GM12872 (cell line): ENCODE results near the gene TMC2.

Experiments used
- TF ChIP-seq, protein P1 (sequence below): IDR thresholded peaks from 3 replicates; pipeline ENCODE4 v1.5.1; 2011; ENCODE audit warnings: low read depth, mild to moderate bottlenecking, low read length, moderate library complexity; ENCODE audit not compliant: insufficient read depth

The TMC2 gene

DNA sequence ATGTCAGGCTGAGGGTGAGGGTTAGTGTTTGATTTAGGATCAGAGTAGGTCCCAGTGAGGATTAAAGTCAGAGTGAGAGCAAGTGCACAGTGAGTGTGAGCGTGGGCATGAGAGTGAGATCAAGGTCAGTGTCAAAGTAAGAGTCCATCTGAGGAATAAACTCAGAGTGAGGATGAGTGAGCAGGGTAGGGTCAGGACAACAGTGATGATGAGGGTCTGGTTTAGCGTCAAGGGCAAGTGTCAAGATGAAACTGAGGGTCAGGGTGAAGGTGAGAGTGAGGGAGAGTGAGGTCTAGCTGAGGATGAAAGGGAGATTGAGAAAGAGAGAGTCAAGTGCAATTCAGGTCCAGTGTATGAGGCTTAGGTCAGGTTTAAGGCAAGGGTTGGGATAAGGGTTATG lies 20.0 kb upstream of the TMC2 start:
- TF ChIP-seq, protein P1, sequence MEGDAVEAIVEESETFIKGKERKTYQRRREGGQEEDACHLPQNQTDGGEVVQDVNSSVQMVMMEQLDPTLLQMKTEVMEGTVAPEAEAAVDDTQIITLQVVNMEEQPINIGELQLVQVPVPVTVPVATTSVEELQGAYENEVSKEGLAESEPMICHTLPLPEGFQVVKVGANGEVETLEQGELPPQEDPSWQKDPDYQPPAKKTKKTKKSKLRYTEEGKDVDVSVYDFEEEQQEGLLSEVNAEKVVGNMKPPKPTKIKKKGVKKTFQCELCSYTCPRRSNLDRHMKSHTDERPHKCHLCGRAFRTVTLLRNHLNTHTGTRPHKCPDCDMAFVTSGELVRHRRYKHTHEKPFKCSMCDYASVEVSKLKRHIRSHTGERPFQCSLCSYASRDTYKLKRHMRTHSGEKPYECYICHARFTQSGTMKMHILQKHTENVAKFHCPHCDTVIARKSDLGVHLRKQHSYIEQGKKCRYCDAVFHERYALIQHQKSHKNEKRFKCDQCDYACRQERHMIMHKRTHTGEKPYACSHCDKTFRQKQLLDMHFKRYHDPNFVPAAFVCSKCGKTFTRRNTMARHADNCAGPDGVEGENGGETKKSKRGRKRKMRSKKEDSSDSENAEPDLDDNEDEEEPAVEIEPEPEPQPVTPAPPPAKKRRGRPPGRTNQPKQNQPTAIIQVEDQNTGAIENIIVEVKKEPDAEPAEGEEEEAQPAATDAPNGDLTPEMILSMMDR, result no peak

DNA sequence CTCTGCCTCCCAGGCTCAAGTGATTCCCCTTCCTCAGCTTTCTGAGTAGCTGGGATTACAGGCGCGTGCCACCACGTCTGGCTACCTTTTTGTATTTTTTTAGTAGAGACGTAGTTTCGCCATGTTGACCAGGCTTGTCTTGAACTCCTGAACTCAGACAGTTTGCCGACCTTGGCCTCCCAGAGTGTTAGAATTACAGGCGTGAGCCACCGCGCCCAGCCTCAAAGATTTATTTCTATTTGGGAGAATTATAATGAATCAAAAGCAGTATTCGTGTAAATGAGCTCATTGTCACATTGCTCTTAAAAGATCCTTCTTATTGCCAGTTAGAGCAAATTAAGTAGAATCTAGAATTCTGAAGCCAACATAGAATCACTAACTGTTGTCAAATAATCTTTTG lies 18.3 kb upstream of the TMC2 start:
- TF ChIP-seq, protein P1, result no peak

DNA sequence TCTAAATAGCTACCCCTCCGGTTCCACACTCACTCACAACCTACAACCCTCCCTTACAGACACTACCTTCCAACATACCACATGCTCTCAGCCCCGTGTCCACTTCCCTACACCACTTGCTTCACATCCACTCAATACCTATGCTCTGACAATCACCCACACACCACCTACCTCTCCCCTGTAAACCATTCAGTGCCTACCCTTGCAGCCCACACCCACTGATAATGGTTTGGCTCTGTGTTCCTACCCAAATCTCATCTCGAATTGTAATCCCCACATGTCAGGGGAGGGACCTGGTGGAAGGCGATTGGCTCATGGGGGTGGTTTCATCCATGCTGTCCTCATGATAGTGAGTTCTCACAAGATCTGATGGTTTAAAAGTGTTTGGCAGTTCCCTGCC lies 17.8 kb upstream of the TMC2 start:
- TF ChIP-seq, protein P1, result no peak

DNA sequence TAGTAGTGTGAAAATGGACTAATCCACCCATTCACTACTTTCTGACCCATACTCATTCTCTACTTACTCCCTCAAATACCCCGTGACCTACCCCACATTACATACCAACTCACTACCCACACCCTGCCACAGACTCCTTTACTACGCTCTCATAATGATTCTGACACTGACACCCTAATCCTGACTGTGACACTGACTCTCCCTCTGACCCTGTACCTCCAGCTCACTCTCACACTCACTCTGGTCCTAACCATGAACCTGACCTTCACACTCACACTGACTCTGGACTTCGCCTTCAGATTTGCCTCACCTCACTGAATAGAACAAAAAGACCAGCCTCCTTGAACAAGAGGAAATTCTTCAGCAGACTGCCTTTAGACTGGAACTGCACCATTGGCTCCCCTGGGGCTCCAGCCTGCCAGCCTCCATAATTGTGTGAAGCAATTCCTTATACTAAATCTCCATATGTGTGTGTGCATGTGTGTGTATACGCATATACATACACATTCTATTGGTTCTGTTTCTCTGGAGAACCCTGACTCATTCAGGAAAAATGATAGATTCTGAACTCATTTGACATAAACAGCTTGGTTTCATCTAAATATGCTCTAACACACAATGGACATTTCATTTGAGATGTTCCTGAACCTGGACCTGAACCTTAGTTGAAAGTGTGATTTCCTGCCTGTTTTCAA lies 17.1 kb upstream of the TMC2 start:
- TF ChIP-seq, protein P1, result no peak

DNA sequence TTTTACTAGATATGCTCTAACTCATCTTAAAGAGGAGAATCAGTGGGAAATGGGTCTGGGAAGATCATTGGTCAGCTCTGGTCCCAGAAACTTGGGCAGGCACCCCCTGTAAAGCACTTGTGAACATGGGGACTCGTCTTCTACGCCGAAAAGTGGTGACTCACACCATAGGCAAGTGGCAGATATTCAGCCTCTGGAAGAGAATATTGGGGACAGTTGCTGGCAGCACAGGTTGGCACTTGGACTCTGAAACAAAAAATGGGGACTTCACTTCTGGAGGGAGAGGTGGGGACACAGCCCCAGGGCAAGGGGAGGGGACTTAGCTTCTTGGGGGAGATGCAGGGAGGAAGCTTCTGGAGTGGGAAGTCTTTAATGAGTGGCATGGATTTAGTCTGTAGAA lies 15.8 kb upstream of the TMC2 start:
- TF ChIP-seq, protein P1, result no peak

DNA sequence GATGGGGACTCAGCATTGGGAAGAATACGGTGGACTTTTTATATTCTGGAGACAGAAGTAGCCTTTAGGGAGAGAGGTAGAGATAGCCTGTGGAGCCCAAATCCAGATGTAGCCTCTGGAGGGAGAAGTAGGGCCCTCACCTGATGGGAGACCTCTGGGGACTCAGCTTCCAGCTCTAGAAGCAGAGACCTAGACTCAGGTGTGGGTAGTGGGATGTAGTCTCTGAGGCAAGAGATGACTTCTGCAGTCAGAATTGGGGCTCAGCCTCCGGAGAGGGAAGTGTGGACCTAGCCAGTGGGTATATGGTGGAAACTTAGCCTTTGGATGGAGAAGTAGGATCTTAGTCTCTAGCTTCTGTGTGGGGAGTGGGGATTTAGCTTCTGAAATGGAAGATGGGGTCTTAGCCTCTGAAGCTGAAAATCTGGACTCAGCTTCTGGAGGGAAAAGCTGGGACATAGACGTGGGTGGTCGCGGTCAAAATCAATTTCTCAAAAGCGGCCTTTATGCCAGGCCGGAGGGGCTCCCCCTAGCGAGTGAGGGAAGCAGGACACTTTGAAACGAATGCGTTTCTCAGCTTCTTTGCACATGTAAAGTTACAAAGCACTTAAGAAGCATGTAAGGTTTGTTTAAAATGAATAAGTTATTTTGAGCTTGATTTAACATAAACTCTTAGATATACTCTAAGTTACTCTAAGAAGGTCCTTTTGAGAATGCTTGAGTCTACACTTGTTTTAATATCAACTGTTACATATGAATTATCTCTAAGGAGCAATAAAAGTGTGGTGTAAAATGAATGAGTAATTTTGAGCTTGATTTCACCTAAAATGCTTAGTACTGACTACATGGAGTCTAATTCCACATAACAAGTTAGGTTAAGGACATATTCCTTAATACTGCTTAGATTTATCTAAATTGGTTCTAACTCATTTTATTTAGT lies 14.7 kb upstream of the TMC2 start:
- TF ChIP-seq, protein P1, result peak; percentile 89

DNA sequence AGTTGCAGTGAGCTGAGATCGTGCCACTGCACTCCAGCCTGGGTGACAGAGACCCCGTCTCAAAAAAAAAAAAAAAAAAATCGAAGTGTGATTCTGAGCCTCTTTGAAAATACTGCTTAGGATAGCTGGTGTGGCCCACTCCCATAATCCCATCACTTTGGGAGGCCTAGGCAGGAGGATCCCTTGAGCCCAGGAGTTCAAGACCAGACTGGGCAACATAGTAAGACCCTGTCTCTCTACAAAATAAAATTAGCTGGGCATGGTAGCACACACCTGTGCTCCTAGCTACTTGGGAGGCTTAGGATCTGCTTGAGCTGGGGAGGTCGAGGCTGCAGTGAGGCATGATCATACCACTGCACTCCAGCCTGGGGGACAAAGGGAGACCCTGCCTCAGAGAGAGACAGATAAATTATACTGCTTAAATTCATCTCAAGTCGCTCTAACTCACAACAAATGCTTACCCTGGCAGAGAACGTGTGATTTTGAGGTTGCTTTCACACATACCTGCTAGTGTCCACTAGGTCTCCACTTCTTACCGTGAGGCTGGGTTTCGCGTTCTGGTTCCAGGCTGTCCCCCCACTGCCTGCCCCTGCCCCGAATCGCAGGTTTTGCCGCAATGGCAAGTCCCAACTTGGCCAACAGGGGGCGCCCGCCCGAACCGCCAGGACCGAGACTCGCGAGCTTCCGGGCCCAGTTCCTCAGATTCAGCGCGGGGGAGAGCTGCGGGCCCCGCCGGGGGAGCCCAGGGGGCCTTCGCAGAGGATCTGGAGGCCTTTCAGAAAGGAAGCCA lies 12.3 kb upstream of the TMC2 start:
- TF ChIP-seq, protein P1, result peak; percentile 91
